Measurements from ENCODE around the gene TLCD4.

- TF ChIP-seq CTCF (IDR thresholded peaks at IDR 0.05) (no peak), EZH2 (IDR thresholded peaks at IDR 0.05; ENCODE audit: borderline replicate concordance, insufficient read depth, low read depth, low read length, poor library complexity, severe bottlenecking) (no peak)
Observed at GRCh38 chr1:95132762-95133161, 15.6 kb downstream of the TLCD4 start.
